ENCODE results near the gene NKAIN2.

NKAIN2 gene

GRCh38 chr6:124795643-124796463 is 992.2 kb downstream of the NKAIN2 start:
- DNase-seq: no peak

GRCh38 chr6:124796464-124796970 is 992.9 kb downstream of the NKAIN2 start:
- no peak for DNase-seq

GRCh38 chr6:124797224-124797623 is 993.6 kb downstream of the NKAIN2 start:
- DNase-seq: no peak

- DNase-seq: no peak
Measured at GRCh38 chr6:124798942-124799496, 995.4 kb downstream of the NKAIN2 start.

GRCh38 chr6:124799638-124800037 is 996.0 kb downstream of the NKAIN2 start:
- DNase-seq: no peak

GRCh38 chr6:124800222-124800621 is 996.6 kb downstream of the NKAIN2 start:
- DNase-seq: no peak

- no peak for DNase-seq
Measured at GRCh38 chr6:124812067-124812466, 1008.4 kb downstream of the NKAIN2 start.

- no peak for DNase-seq
Measured at GRCh38 chr6:124819346-124819745, 1015.7 kb downstream of the NKAIN2 start.

GRCh38 chr6:124822204-124822613 is 1018.5 kb downstream of the NKAIN2 start:
- DNase-seq: no peak

- no peak for DNase-seq
Measured at GRCh38 chr6:124822721-124823120, 1019.1 kb downstream of the NKAIN2 start.

GRCh38 chr6:124823240-124824111 is 1019.8 kb downstream of the NKAIN2 start:
- no peak for DNase-seq

GRCh38 chr6:124825564-124825963 is 1021.9 kb downstream of the NKAIN2 start:
- DNase-seq: no peak

GRCh38 chr6:124829822-124830221 is 1026.2 kb downstream of the NKAIN2 start:
- no peak for DNase-seq

- no peak for DNase-seq
Measured at GRCh38 chr6:124830506-124830905, 1026.8 kb downstream of the NKAIN2 start.

GRCh38 chr6:124854338-124854922 is 1050.8 kb downstream of the NKAIN2 start:
- no peak for DNase-seq

- no peak for DNase-seq
Measured at GRCh38 chr6:124857746-124858145, 1054.1 kb downstream of the NKAIN2 start.

GRCh38 chr6:124858564-124858963 is 1054.9 kb downstream of the NKAIN2 start:
- no peak for DNase-seq

- no peak for DNase-seq
Measured at GRCh38 chr6:124859366-124859765, 1055.7 kb downstream of the NKAIN2 start.

- DNase-seq: no peak
Measured at GRCh38 chr6:124866040-124866439, 1062.4 kb downstream of the NKAIN2 start.

GRCh38 chr6:124867121-124867520 is 1063.5 kb downstream of the NKAIN2 start:
- DNase-seq: no peak

- DNase-seq: no peak
Measured at GRCh38 chr6:124868481-124868880, 1064.8 kb downstream of the NKAIN2 start.

- no peak for DNase-seq
Measured at GRCh38 chr6:124869416-124869815, 1065.8 kb downstream of the NKAIN2 start.

Measured in CD4-positive, alpha-beta T cell treated with Interleukin-6 for 4 hours (primary cell).